Ammon's horn (tissue), 1 donor: ENCODE measurements around the gene IQSEC2.

ENCODE experiments used
- DNase-seq: peaks from one replicate; pipeline ENCODE4 v3.0.0-alpha.2; 2016; ENCODE audit warnings: low spot score

Gene IQSEC2

GRCh38 chrX:53266914-53267313, 14.5 kb downstream of the IQSEC2 start:
- no peak for DNase-seq

- DNase-seq, result no peak
These were observed 15.4 kb downstream of the IQSEC2 start for GRCh38 chrX:53265771-53266574.

GRCh38 chrX:53263597-53264094, 17.7 kb downstream of the IQSEC2 start:
- no peak for DNase-seq

- DNase-seq, result no peak
These were observed 18.4 kb downstream of the IQSEC2 start for GRCh38 chrX:53262918-53263394.

GRCh38 chrX:53262189-53262917, 19.0 kb downstream of the IQSEC2 start:
- DNase-seq, result no peak

- peak; percentile 14 for DNase-seq
These were observed 19.9 kb downstream of the IQSEC2 start for GRCh38 chrX:53261355-53261972.

GRCh38 chrX:53260836-53261235, 20.5 kb downstream of the IQSEC2 start:
- DNase-seq, result no peak

- no peak for DNase-seq
These were observed 23.5 kb downstream of the IQSEC2 start for GRCh38 chrX:53257670-53258423.

- DNase-seq, result no peak
These were observed 24.2 kb downstream of the IQSEC2 start for GRCh38 chrX:53257166-53257565.

- DNase-seq, result no peak
These were observed 24.8 kb downstream of the IQSEC2 start for GRCh38 chrX:53256446-53257041.

GRCh38 chrX:53255738-53256191, 25.6 kb downstream of the IQSEC2 start:
- no peak for DNase-seq

- no peak for DNase-seq
These were observed 26.6 kb downstream of the IQSEC2 start for GRCh38 chrX:53254570-53255461.

GRCh38 chrX:53253293-53254020, 27.9 kb downstream of the IQSEC2 start:
- no peak for DNase-seq

GRCh38 chrX:53251307-53251706, 30.1 kb downstream of the IQSEC2 start:
- no peak for DNase-seq

GRCh38 chrX:53250556-53250955, 30.8 kb downstream of the IQSEC2 start:
- no peak for DNase-seq

GRCh38 chrX:53249408-53250042, 31.9 kb downstream of the IQSEC2 start:
- DNase-seq, result no peak

- DNase-seq, result no peak
These were observed 33.5 kb downstream of the IQSEC2 start for GRCh38 chrX:53247928-53248327.

GRCh38 chrX:53246231-53246630, 35.2 kb downstream of the IQSEC2 start:
- DNase-seq, result peak; percentile 35

GRCh38 chrX:53244610-53245009, 36.8 kb downstream of the IQSEC2 start:
- no peak for DNase-seq
